ENCODE measurements around the gene LMF2.

Gene LMF2

GRCh38 chr22:50531962-50532674, 24.6 kb upstream of the LMF2 start:
- H3K27me3 Mint-ChIP-seq (ENCODE audit: low read depth), result peaks cover 66% of the 10 kb centered on the region
- no peak overlapping the region for H3K27ac Mint-ChIP-seq
- peak overlapping the region; percentile 61 to 73 (median 65) for H3K4me3 Mint-ChIP-seq
- no peaks in the 10 kb centered on the region for H3K36me3 Mint-ChIP-seq (ENCODE audit: low read depth)
- peaks cover 23% of the 10 kb centered on the region for H3K4me1 Mint-ChIP-seq
- no peaks in the 10 kb centered on the region for H3K9me3 Mint-ChIP-seq
- no peak for TF ChIP-seq CTCF (IDR thresholded peaks at IDR 0.05; ENCODE audit: unreplicated experiment in 3 of 3)

GRCh38 chr22:50531546-50531961, 24.1 kb upstream of the LMF2 start:
- H3K9me3 Mint-ChIP-seq, result no peaks in the 10 kb centered on the region
- no peak overlapping the region for H3K27ac Mint-ChIP-seq

GRCh38 chr22:50530877-50531545, 23.5 kb upstream of the LMF2 start:
- no peak for TF ChIP-seq CTCF (IDR thresholded peaks at IDR 0.05; ENCODE audit: unreplicated experiment in 3 of 3)

More at GRCh38 chr22:50531546-50531961, 24.1 kb upstream of the LMF2 start:
- Mint-ChIP-seq H3K36me3 (ENCODE audit: low read depth) (no peaks in the 10 kb centered on the region), H3K4me1 (peaks cover 23% of the 10 kb centered on the region), H3K27me3 (ENCODE audit: low read depth) (peaks cover 66% of the 10 kb centered on the region), H3K4me3 (peak overlapping the region in 2 of 3 experiments; percentile 65 to 71)
- no peak for TF ChIP-seq CTCF (IDR thresholded peaks at IDR 0.05; ENCODE audit: unreplicated experiment in 3 of 3)

GRCh38 chr22:50530580-50530876, 23.0 kb upstream of the LMF2 start:
- H3K27me3 Mint-ChIP-seq (ENCODE audit: low read depth), result peaks cover 66% of the 10 kb centered on the region
- peak overlapping the region in 2 of 3 experiments; percentile 65 to 69 for H3K4me3 Mint-ChIP-seq
- TF ChIP-seq CTCF (IDR thresholded peaks at IDR 0.05; ENCODE audit: unreplicated experiment in 3 of 3), result no peak
- H3K27ac Mint-ChIP-seq, result no peak overlapping the region
- H3K36me3 Mint-ChIP-seq (ENCODE audit: low read depth), result no peaks in the 10 kb centered on the region
- peaks cover 23% of the 10 kb centered on the region for H3K4me1 Mint-ChIP-seq
- no peaks in the 10 kb centered on the region for H3K9me3 Mint-ChIP-seq

More at GRCh38 chr22:50530877-50531545, 23.5 kb upstream of the LMF2 start:
- H3K36me3 Mint-ChIP-seq (ENCODE audit: low read depth), result no peaks in the 10 kb centered on the region
- no peak overlapping the region for H3K27ac Mint-ChIP-seq
- peaks cover 23% of the 10 kb centered on the region for H3K4me1 Mint-ChIP-seq
- H3K27me3 Mint-ChIP-seq (ENCODE audit: low read depth), result peaks cover 66% of the 10 kb centered on the region
- H3K4me3 Mint-ChIP-seq, result peak overlapping the region; percentile 34 to 71 (median 65)
- H3K9me3 Mint-ChIP-seq, result no peaks in the 10 kb centered on the region

- Mint-ChIP-seq H3K9me3 (no peaks in the 10 kb centered on the region), H3K4me3 (peak within 1 kb of the TSS; percentile 65 to 80 (median 71)), H3K36me3 (ENCODE audit: low read depth) (no peaks in the 10 kb centered on the region), H3K27me3 (ENCODE audit: low read depth) (peaks cover 66% of the 10 kb centered on the region), H3K4me1 (peaks cover 23% of the 10 kb centered on the region), H3K27ac (no peak within 1 kb of the TSS)
- TF ChIP-seq CTCF (IDR thresholded peaks at IDR 0.05; ENCODE audit: unreplicated experiment in 3 of 3), result no peak
Observed at GRCh38 chr22:50529897-50530579, 22.5 kb upstream of the LMF2 start, which contains the start of gene TYMP. TSS of gene TYMP (minus strand) at chr22:50530012. CDS start at chr22:50529709, 303 bp downstream.

Measured in nephron (organoid).